WTC11 (cell line): Measurements from ENCODE around the gene FANCM.

Experiments
- AFF4 ChIP-seq: sonication (generic); formaldehyde crosslinking; IDR thresholded peaks from 2 replicates; pipeline ENCODE4 v1.8.1; 2023; ENCODE audit warnings: mild to moderate bottlenecking, missing genetic modification reagents, borderline replicate concordance
- ATF2 ChIP-seq: sonication (generic); formaldehyde crosslinking; IDR thresholded peaks from 2 replicates; pipeline ENCODE4 v1.8.1; 2022; ENCODE audit warnings: low read depth, missing genetic modification reagents, borderline replicate concordance
- CTCF ChIP-seq: fragments of 200-600 bp; IDR thresholded peaks from 2 replicates; pipeline ENCODE4 v1.8.0; 2022; ENCODE audit warnings: antibody characterized with exemption
- ERG ChIP-seq: fragments of 250-450 bp; sonication (Bioruptor Pico); IDR thresholded peaks from 2 replicates; pipeline ENCODE4 v1.8.0; 2021; ENCODE audit warnings: mild to moderate bottlenecking
- ESRRA ChIP-seq: sonication (generic); formaldehyde crosslinking; IDR thresholded peaks from 2 replicates; pipeline ENCODE4 v1.8.1; 2022; ENCODE audit warnings: mild to moderate bottlenecking, missing genetic modification reagents, borderline replicate concordance
- JUN ChIP-seq: sonication (generic); formaldehyde crosslinking; IDR thresholded peaks from 2 replicates; pipeline ENCODE4 v1.8.0; 2023; ENCODE audit warnings: mild to moderate bottlenecking, missing genetic modification reagents
- MAX ChIP-seq: sonication (generic); formaldehyde crosslinking; IDR thresholded peaks from 2 replicates; pipeline ENCODE4 v1.8.0; 2022; ENCODE audit warnings: mild to moderate bottlenecking, missing genetic modification reagents
- NFYB ChIP-seq: sonication (generic); formaldehyde crosslinking; conservative IDR thresholded peaks from 2 replicates; pipeline ENCODE4 v1.8.0; 2022; ENCODE audit warnings: low read depth, missing genetic modification reagents
- ZBTB43 ChIP-seq: sonication (generic); formaldehyde crosslinking; IDR thresholded peaks from 2 replicates; pipeline ENCODE4 v1.8.1; 2023; ENCODE audit warnings: mild to moderate bottlenecking, missing genetic modification reagents
- ZNF416 ChIP-seq: fragments of 250-450 bp; sonication (Bioruptor Pico); IDR thresholded peaks from 2 replicates; pipeline ENCODE4 v1.9.0; 2021; ENCODE audit warnings: mild to moderate bottlenecking, inconsistent platforms
- ZNF532 ChIP-seq: fragments of 250-450 bp; sonication (Bioruptor Pico); IDR thresholded peaks from 2 replicates; pipeline ENCODE4 v1.9.0; 2021; ENCODE audit warnings: mild to moderate bottlenecking, borderline replicate concordance
- ZSCAN18 ChIP-seq: fragments of 250-450 bp; sonication (Bioruptor Pico); IDR thresholded peaks from 2 replicates; pipeline ENCODE4 v2.1.2; 2022; ENCODE audit warnings: mild to moderate bottlenecking, moderate library complexity

- no peak for TF ChIP-seq AFF4 (CRISPR knock-in tag)
- TF ChIP-seq CTCF = no peak
- no peak for TF ChIP-seq ZNF416 (CRISPR knock-in tag)
- TF ChIP-seq ZSCAN18 (CRISPR knock-in tag) = no peak
- TF ChIP-seq ZBTB43 (CRISPR knock-in tag) = no peak
- no peak for TF ChIP-seq NFYB (CRISPR knock-in tag)
- TF ChIP-seq ERG (CRISPR knock-in tag) = no peak
- TF ChIP-seq ZNF532 = no peak
- TF ChIP-seq MAX (CRISPR knock-in tag) = no peak
- no peak for TF ChIP-seq ATF2 (CRISPR knock-in tag)
- no peak for TF ChIP-seq JUN (CRISPR knock-in tag)
- no peak for TF ChIP-seq ESRRA (CRISPR knock-in tag)
Observed at GRCh38 chr14:45211295-45211694, 75.6 kb downstream of the FANCM start.
